ENCODE measurements around the gene MGA.

MGA gene

DNA sequence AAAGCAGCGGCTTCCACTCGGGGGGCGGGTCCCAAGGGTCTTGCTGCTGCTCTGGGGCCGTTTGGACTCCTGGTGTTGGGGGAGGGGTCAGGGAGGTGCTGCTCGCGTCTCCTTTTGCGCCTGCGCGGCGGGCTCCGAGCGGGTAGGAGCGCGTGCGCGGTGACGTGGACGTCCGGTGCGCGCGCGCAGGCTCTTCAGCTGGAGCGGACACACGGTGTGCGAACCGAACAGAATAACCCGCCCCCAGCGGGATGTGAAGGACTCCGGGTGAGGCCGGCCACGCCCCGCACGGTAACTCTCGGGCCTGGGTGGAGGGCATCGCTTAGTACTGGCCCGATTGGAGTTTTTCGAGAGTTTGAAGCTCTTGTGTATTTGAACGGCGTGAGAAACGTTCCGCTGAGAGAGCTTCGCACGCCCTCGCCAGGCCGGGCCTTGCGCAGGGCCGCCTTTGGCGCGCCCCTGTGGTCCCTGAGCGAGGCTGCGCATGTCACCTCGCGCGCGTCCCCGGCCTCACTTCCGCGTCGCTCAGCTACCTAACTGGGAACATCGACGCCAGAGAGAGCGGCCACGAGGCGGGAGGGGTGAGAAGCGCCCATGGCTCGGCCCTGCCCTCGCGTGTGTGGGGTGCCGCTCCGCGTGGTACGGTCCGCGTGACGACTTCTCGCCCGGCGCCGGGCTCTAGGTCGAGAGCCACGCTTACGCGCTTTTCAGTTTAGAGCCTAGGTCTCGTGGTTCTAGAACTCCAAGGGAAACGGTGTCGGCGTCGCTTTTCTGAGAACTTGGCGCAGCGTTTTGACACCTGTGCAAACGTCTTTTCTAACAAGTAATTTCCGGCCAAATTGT, at the start of gene MGA:
TSS of gene MGA (plus strand) at position 171 of the 843 bp plus-strand sequence.
- DNase-seq (ENCODE audit: low read depth), result peak; percentile 94
- peak within 1 kb of the TSS; percentile 67 for H3K4me3 ChIP-seq (ENCODE audit: low read length)
- TF ChIP-seq, protein P1, sequence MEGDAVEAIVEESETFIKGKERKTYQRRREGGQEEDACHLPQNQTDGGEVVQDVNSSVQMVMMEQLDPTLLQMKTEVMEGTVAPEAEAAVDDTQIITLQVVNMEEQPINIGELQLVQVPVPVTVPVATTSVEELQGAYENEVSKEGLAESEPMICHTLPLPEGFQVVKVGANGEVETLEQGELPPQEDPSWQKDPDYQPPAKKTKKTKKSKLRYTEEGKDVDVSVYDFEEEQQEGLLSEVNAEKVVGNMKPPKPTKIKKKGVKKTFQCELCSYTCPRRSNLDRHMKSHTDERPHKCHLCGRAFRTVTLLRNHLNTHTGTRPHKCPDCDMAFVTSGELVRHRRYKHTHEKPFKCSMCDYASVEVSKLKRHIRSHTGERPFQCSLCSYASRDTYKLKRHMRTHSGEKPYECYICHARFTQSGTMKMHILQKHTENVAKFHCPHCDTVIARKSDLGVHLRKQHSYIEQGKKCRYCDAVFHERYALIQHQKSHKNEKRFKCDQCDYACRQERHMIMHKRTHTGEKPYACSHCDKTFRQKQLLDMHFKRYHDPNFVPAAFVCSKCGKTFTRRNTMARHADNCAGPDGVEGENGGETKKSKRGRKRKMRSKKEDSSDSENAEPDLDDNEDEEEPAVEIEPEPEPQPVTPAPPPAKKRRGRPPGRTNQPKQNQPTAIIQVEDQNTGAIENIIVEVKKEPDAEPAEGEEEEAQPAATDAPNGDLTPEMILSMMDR (IDR thresholded peaks at IDR 0.05; ENCODE audit: insufficient read depth, low read depth, low read length, missing control alignments), result no peak

DNA sequence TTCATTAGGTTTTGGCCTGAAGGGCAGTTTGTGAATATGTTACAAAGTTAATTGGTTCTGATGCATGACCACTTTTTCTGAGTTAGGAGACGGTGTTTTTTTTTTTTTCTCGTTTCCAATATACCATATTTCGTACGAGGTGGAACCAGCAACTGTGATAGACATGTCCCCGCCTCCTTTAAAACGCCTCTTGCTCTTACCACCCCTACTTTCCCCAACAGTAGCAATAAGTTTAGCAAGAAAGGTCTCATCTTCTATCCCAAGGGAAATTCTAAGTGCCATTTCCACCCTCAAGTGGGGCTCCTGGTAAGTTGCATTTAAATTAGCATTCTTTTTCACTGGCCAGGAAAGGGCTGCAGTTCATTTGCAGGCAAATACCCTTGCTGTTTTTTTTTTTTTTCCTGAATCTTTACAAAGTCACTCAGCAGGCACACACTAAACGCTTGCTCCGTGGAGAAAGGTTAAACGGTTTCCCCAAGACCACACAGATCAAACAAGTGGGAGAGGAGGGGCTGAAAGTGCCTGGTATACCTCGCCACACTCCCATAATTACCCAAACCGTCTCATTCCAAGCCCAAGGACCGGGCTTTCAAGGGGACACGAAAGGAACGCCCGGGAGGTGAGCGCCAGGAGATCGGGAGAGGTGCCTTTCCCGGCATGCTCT, 39.5 kb upstream of the MGA start:
- H3K4me3 ChIP-seq (ENCODE audit: low read length), result peak overlapping the region; percentile 56
- TF ChIP-seq, protein P1 (IDR thresholded peaks at IDR 0.05; ENCODE audit: insufficient read depth, low read depth, low read length, missing control alignments), result no peak
- DNase-seq (ENCODE audit: low read depth), result no peak

DNA sequence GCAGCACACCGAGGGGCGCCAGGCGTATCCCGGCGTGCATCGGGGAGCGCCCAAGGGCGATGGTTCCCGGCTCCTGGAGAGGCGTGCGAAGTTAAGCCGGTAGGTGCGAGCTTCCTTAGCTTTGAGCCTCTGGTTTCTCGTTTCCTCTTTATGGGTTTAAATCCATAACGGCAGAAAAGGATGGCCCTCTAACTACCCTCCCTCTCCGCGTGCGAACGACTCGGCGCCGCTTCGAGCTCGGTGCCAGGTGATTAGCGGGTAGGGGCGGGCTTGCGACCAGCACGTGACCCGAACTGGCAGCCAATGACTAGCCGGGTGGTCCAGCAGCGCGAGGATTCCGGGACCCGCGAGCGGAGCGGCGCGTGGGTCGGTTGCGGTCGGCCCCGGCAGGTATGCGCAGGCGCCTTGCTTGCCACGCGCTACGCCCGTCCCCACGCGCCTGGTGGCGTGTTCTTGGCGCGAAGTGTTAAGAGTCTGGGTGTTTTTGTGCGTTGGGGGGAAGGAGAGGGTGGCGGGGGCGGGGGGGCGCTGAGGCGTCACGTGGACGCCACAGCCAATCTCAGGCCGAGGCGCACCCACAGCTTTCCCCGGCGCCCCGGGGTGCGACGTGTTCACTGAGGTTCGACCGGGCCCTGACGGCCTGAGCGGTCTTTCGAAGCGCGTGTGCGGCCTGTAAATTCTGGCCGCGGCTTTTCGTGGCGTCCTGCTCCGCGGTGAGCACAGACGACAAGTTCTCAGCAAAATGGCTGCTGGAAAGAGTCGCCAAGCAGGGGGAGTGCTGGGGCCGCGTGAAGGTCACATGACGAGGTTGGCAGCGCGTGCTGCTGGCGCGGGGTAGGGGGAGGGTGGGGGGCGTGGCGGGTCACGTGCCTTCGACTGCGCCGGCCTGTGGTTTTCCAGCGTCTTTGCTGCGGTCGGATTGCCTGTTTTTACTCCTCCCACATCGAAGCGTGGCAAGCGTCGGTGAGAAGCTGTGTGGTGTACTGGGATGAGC, 38.7 kb upstream of the MGA start:
- H3K4me3 ChIP-seq (ENCODE audit: low read length), result peak overlapping the region; percentile 56
- DNase-seq (ENCODE audit: low read depth), result peak; percentile 79

DNA sequence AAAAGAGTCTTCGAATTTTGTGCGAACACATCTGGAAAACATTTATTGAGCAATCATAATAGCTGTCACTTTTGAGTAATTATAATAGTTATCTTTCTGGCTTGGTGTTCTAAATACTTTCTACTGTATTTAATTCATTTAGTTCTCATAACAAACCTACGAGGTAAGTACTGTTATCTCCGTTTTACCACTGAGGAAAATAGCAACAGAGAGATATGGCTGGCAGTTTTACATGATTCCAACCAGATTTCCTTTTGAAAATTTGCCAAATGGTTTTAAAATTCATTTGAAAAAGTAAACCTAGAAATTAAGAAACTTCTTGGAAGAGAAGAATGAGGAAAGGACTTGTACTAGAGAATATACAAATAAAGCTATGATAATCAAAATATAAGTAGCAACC, 37.3 kb upstream of the MGA start:
- TF ChIP-seq, protein P1 (IDR thresholded peaks at IDR 0.05; ENCODE audit: insufficient read depth, low read depth, low read length, missing control alignments), result no peak

More for the DNA sequence above, 38.7 kb upstream of the MGA start:
- TF ChIP-seq, protein P1 (IDR thresholded peaks at IDR 0.05; ENCODE audit: insufficient read depth, low read depth, low read length, missing control alignments), result no peak

DNA sequence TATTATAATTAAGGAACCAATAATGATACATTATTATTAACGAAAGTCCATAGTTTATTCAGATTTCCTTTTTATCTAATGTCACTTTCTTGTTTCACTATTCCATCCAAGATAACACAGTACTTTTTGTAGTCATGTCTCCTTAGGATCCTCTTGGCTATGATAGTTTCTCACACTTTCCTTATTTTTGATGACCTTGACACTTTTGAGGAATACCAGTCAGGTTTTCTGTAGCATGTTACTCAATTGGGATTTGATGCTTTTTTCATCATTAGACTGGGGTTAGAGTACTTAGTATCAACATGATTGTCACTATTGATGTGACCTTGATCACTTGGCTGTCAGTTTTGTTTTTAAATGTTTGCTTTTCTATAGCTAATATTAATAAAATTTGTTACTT, 33.0 kb upstream of the MGA start:
- TF ChIP-seq, protein P1 (IDR thresholded peaks at IDR 0.05; ENCODE audit: insufficient read depth, low read depth, low read length, missing control alignments), result no peak
- no peak overlapping the region for H3K4me3 ChIP-seq (ENCODE audit: low read length)
- no peak for DNase-seq (ENCODE audit: low read depth)

More for the DNA sequence above, 37.3 kb upstream of the MGA start:
- no peak for DNase-seq (ENCODE audit: low read depth)
- no peak overlapping the region for H3K4me3 ChIP-seq (ENCODE audit: low read length)

GRCh38 chr15:41629463-41629862, 30.7 kb upstream of the MGA start:
- no peak overlapping the region for H3K4me3 ChIP-seq (ENCODE audit: low read length)
- no peak for DNase-seq (ENCODE audit: low read depth)
- TF ChIP-seq, protein P1 (IDR thresholded peaks at IDR 0.05; ENCODE audit: insufficient read depth, low read depth, low read length, missing control alignments), result no peak

All from epithelial cell of esophagus (primary cell).